ENCODE measurements around the gene CNGA4.
"Not testable (repeated sequence)": the region's sequence is repeated elsewhere in the genome, so short reads cannot be mapped to it uniquely, and the experiment has no call there.

CNGA4 gene

DNA sequence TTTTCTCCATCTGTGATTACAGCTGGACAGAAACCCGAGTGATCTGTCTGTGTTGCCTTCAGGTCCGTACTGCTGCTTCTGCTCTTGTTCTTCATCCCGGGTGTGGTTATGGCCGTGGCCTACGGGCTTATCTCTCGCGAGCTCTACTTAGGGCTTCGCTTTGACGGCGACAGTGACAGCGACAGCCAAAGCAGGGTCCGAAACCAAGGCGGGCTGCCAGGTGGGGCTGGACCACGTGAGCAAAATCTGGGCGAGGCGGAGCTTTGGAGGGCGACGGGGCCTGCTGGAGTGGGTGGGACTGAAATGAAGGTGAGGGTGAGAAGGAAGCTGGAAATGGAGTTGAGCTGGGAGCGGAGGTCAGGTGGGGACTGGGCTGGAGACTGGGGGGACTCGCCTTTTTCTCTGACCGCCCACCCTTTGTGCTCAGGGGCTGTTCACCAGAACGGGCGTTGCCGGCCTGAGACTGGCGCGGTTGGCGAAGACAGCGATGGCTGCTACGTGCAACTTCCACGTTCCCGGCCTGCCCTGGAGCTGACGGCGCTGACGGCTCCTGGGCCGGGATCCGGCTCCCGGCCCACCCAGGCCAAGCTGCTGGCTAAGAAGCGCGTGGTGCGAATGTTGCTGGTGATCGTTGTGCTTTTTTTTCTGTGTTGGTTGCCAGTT is 31.8 kb downstream of the CNGA4 start:
- DNase-seq, result no peak

DNA sequence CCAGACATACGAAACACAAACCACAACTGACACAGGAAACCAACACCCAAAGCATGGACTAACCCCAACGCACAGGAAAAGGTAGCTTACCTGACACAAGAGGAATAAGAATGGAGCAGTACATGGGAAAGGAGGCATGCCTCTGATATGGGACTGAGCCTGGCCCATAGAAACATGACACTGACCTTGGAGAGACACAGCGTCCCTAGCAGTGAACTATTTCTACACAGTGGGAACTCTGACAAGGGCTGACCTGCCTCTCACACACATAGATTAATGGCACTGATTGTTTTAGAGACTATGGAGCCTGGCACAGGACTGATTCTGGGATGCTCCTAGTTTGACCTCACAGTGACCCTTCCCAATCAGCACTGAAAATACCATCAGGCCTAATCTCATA is 32.7 kb downstream of the CNGA4 start:
- no peak for DNase-seq

DNA sequence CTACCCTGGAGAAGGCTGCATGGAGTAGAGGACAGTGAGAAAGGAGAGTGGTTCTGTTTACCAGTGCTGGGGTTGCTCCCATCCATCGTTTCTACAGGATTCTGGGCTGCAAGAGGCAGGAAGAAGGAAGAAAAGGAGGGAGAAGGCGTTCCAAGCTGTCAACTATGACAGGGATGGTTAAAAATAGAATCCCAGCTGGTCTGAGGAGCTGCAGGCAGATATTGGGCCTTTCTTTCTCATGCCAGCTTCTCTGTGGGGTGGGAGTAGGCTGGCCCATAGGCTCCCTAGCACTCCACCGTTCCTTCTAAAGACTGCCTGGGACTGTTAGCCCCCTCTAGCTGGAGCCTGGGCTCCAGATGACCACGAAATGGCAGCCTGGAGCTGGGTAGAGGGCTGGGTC is 34.3 kb downstream of the CNGA4 start:
- no peak for DNase-seq

DNA sequence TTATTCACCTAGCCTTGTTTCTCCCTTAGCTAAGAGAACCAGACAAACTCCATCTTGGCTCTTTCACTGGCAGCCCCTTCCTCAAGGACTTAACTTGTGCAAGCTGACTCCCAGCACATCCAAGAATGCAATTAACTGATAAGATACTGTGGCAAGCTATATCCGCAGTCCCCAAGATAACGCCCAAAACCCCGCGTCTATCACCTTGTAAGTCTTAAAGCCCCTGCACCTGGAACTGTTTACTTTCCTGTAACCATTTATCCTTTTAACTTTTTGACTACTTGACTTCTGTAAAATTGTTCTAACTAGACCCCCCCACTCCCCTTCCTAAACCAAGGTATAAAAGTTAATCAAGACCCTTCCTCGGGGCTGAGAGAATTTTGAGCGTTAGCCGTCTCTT is 41.9 kb downstream of the CNGA4 start:
- not testable (repeated sequence) for DNase-seq

DNA sequence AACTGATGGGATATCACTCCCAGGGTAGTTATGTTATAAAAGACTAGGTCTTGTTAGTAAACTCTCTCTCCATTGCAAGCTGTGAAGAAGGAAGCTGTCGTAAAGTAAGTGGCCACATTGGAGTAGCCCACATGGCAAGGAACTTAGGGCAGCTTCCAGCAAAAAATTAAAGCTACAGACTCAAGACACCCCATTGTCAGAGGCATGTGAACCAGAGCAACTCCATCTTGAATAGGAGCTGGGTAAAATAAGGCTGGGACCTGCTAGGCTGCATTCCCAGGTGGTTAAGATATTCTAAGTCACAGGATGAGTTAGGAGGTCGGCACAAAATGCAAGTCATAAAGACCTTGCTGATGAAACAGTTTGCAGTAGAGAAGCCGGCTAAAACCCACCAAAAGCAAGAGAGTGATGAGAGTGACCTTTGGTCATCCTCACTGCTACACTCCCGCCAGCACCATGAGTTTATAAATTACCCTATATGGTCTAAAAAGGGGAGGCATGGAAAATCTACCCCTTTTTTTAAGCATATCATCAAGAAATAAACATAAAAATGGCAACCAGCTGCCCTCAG is 44.6 kb downstream of the CNGA4 start:
- no peak for DNase-seq

DNA sequence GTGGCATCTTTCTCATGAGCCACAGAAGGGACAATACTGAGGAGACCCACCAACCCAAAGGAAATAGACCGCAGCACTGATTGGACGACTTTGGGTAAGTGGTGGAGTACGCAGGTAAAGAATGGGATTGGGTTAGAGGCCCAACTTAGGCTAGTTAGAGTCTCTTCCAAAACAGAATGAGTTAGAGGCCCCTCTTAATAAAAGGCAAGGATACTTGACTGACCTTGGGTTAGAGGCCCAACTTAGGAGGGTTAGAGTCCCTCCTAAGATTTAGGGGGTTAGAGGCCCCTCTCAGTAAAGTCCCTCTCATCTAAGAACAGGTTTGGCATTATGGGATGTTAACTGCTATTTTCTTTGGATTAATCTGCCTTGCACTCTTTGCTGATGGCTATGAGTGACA is 45.4 kb downstream of the CNGA4 start:
- DNase-seq, result no peak

DNA sequence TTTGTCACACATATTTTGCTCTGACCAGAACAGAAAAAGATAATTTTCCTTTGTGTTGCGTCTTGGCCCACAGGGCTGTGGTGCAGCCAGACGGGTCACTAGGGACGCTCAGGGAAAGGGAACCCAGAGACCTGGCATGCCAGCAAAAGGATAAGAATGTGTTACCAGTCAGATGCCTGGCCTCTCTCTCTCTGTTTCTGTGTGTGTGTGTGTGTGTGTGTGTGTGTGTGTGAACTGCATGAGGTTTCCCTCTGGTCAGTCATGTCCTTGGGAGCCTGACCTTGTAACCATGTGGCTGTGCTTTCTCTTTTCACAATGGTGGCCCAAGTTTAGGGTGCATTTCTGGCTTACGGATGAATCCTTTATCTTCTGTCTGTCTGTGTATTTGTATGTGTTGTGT is 46.1 kb downstream of the CNGA4 start:
- no peak for DNase-seq
